Left forelimb (tissue), 1 donor: ENCODE results near the gene KLHL40.

ENCODE experiments used
- DNase-seq: peaks from one replicate; pipeline ENCODE4 v3.0.0-alpha.2; 2018; ENCODE audit warnings: low spot score

Gene KLHL40

DNA sequence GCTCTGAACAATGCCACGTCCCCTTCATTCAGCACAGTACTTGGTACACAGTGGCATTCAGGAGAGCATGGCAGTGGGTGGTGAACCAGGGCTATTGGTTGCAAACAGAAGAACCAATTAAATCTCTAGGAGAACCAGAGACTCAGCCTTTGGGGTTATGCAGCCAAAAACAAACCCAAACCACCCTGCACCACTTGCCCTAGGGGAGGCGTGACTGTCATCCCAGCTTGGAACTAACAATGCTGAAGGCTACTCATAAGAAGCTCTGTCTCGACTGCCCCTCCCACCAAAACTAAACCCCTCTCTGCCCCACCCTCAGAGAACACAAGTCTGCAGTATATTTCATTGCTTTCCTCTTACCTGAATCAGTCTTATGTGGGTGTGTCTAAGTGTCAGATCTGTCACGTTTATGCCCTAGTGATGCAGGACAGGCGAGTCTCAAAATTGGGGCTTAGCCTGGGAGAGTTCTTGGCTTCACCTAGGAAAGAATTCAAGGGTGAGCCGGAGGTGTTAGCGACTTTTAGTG, 15.2 kb upstream of the KLHL40 start:
- DNase-seq: no peak

DNA sequence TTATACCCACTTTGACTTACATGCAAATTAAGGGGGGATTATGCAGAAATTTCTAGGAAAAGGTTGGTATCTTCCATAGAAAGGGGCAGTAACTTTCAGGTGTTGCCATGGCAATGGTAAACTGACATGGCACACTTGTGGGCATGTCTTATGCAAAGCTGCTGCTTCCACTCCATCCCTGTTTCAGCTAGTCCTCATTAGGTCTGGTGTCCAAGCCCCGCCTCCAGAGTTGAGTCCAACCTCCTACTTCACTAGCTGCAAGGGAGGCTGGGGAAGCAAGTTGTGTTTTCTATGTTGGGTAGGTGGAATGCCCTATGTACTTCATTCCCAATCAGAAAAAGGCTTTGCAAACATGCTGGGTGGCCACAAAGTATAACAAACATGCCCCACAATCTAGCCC, 14.7 kb upstream of the KLHL40 start:
- DNase-seq: no peak

DNA sequence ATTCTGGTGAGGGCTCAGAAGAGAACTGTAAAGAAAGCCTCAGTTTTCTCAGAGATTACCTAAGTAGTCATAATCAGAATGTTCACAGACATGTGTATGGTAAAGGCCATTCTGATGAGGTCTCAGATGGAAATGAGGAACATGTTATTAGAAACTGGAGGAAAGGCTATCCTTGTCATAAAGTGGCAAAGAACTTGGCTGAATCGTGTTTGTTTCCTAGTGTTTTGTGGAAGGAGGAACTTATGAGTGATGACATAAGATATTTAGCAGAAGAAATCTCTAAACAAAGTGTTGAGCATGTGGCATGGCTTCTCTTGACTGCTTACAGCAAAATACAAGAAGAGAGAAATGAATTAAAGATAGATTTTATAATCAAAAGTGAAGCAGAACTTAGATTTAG, 12.8 kb upstream of the KLHL40 start:
- no peak for DNase-seq

GRCh38 chr3:42673082-42673481, 12.3 kb upstream of the KLHL40 start:
- DNase-seq: peak; percentile 40

DNA sequence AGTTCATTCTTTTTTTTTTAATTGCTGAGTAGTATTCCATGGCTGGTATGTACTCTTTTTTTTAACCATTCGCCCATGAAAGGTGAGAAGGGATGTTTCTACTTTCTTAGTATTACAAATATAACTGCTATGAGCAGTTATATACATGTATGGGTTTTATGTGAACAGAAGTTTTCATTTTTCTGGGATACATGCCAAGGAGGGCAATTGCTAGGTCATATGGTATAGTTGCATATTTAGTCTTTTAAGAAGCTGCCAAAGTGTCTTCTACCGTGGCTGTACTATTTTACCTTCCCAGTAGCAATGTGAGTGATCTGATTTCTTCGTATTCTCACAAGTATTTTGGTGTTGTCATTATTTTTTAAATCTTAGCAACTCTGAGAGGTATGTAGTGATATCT, 11.2 kb upstream of the KLHL40 start:
- DNase-seq: no peak

DNA sequence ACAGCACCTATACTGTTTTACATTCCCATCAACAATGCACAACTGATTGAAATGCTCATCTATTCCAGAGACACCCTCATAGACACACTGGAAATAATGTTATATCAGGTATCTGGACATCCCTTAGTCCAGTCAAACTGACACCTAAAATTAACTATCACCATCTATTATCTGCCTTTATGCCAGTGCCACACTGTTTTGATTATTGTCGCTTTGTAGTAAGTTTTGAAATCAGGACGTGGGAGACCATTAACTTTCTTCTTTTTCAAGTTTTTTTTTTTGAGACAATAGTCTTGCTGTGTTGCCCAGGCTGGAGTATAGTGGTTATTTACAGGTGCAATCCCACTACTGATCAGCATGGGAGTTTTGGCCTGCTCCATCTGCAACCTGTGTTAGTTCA, 9.4 kb upstream of the KLHL40 start:
- no peak for DNase-seq

DNA sequence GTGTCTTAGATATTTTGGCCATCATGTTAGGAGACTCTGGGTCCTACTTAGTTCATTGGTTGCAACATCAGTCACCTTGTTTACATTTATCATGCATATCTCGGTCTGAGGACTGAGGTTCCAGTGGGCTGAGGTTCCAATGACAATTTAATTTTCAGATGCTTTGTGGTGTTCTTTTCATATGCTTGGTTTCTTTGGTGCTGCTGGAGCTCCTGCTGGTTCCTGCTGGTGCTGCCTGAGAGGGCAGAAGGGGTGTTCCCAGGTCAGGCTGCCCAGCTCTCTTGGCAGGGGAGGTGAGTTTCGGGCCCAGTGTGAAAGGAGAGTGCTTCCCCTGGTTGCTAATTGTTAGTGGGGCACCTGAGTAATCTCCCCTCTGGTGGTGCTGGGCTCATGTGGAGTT, 6.9 kb upstream of the KLHL40 start:
- DNase-seq: no peak

GRCh38 chr3:42680271-42680670, 5.1 kb upstream of the KLHL40 start:
- DNase-seq: no peak

- DNase-seq: no peak
Measured at GRCh38 chr3:42680806-42681205, 4.5 kb upstream of the KLHL40 start.

GRCh38 chr3:42681361-42682038, 3.8 kb upstream of the KLHL40 start:
- no peak for DNase-seq

DNA sequence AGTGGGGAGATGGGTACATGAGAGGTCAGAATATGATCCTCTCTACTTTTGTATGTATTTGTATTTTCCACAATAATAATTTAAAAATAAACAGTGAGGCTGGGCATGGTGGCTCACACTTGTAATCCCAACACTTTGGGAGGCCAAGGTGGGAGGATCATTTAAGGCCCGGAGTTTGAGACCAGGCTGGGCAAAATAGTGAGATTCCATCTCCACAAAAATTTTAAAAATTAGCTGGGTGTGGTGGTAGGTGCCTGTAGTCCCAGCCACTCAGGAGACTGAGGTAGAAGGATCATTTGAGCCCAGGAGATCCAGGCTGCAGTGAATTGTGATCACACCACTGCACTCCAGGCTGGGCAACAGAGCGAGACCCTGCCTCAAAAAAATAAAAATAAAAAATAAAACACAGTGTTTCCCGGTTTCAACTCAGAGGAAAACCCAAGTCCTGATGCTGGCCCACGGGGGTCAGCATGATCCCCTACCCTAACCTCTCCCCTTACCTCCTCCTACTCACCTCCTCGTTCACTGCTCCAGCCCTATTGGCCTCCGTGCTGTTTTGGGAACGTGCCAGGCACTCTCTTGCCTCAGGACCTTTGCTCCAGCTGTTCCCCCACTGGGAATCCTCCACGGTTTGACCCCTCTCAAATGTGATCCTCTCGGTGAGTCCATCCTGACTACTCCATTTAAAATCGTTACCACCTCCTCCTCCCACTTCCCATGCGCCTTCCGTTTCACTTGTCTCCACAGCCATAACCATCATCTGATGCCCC, 2.9 kb upstream of the KLHL40 start:
- DNase-seq: no peak

GRCh38 chr3:42683875-42684598, 1.3 kb upstream of the KLHL40 start:
- no peak for DNase-seq

DNA sequence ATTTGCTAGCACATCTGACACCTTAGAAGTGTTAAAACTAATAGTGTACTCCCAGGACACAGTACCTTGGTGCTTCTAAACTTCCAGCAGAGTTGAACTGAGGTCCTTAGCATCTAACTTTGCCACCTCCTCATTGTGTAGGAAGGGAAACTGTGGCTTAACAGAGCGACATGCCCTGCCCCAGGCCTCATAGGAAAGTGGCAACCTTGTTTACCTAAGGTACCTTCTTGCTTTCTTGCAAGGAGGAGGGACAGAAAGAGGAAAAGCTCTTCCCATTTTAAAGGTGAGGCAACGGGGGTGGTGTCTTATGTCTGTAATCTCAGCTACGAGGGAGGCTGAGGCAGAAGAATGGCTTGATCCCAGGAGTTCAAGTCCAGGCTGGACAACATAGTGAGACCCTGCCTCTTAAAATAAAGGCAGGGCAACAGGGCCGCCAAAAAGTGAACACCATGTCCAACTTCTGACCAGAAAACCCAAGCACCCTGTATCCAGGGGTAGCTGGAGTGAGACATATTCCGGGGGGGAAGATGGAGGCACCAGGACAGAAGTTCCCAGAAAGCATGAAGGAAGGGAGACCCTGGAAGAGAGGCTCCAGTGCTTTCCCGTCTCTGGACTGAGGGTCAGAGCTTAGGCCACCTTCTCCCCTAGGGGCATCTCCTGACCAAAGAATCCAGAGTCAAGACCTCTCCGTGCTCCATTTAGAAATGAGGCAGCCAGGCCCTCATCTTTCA, 540 bp upstream of the KLHL40 start:
- no peak for DNase-seq

DNA sequence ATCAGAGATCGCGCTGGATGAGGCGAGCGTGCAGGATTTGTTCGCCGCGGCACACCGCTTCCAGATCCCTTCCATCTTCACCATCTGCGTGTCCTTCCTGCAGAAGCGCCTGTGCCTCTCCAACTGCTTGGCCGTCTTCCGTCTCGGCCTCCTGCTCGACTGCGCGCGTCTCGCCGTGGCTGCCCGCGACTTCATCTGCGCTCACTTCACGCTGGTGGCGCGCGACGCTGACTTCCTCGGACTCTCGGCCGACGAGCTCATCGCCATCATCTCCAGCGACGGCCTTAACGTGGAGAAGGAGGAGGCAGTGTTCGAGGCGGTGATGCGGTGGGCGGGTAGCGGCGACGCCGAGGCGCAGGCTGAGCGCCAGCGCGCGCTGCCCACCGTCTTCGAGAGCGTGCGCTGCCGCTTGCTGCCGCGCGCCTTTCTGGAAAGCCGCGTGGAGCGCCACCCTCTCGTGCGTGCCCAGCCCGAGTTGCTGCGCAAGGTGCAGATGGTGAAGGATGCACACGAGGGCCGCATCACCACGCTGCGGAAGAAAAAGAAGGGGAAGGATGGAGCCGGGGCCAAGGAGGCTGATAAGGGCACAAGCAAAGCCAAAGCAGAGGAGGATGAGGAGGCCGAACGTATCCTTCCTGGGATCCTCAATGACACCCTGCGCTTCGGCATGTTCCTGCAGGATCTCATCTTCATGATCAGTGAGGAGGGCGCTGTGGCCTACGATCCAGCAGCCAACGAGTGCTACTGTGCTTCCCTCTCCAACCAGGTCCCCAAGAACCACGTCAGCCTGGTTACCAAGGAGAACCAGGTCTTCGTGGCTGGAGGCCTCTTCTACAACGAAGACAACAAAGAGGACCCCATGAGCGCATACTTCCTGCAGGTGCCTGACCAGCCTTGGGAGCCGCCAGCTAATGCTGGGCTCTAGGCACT, 819 bp downstream of the KLHL40 start:
- no peak for DNase-seq

DNA sequence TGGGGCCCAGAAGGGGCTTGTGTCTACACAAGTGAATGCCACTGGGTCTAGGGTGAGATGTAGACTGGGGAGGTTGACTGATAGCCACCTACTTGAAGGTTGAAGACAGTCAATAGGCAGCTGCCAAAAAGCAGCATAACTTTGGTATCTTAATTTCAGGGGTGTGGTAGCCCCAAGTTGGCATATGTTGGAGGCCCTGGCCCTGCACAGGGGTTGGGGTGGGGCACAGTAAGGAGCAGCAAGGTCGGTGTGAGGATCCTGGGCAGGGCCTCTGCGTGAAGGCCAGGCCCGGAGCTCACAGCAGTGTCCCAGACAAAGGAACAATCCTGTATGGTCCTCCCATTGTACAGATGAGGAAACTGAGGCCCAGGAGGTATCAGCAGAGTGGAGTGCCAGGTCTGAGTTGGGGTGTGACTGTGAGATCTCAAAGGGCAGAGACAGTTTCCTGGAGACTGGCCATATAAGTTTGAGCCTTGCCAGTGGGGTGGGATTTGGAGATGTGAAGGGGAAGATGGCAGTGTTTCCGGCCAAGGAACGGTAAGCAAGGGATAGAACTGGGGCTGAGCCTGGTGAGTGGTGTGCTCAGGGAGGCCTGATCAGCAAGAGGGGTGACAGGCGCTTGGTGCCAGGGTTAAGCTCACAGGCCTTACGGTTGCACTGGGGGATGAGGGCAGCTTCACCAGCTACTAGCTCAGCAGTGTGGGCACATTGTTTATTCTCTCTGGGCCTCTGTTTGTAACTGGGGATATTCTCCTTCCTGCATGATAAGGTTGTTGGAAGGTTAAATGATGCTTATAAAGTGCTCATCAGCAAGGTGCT, 1.7 kb downstream of the KLHL40 start:
- DNase-seq: no peak

DNA sequence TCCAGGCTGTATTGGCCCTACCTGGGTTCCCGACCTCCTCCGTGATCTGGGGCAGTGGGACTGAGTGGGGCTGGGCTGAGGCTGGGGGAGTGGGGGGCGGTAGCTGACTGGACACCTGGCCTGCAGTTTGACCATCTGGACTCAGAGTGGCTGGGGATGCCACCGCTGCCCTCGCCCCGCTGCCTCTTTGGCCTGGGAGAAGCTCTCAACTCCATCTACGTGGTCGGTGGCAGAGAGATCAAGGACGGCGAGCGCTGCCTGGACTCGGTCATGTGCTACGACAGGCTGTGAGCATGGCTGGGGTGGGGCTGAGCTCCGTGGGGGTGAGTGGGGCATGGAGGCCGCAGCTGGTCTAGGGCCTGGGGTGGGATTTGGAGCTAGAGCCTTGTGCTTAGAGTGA, 2.7 kb downstream of the KLHL40 start:
- DNase-seq: no peak

GRCh38 chr3:42688487-42689420, 3.4 kb downstream of the KLHL40 start:
- no peak for DNase-seq

- no peak for DNase-seq
Measured at GRCh38 chr3:42689421-42690014, 4.2 kb downstream of the KLHL40 start.

- no peak for DNase-seq
Measured at GRCh38 chr3:42690191-42690590, 4.9 kb downstream of the KLHL40 start.
